ENCODE data around the gene SPSB1.
A peak's percentile ranks its signal among the peaks of the same experiment; 100 is the strongest.

Gene SPSB1

GRCh38 chr1:9402717-9403225 is 110.1 kb downstream of the SPSB1 start:
- H3K4me3 ChIP-seq (IDR thresholded peaks at IDR 0.05; ENCODE audit: insufficient read depth, low read depth, low read length), result no peak overlapping the region
- H3K27me3 ChIP-seq (ENCODE audit: insufficient read depth, low read depth), result no peaks in the 10 kb centered on the region
- no peak overlapping the region for H3K9ac ChIP-seq
- H3K27ac ChIP-seq, result no peak overlapping the region
- no peaks in the 10 kb centered on the region for H3K4me1 ChIP-seq (ENCODE audit: low read depth, poor library complexity, severe bottlenecking)
- no peaks in the 10 kb centered on the region for H4K20me1 ChIP-seq (ENCODE audit: insufficient read depth)
- TF ChIP-seq CTCF (conservative IDR thresholded peaks at IDR 0.05; ENCODE audit: low read depth, low read length), result no peak
- H2AFZ ChIP-seq (ENCODE audit: low read depth), result no peak overlapping the region
- H3K36me3 ChIP-seq (ENCODE audit: insufficient read depth), result no peaks in the 10 kb centered on the region
- H3K4me2 ChIP-seq, result no peak overlapping the region
- H3K79me2 ChIP-seq (ENCODE audit: insufficient read depth, low read depth), result no peaks in the 10 kb centered on the region

- no peak overlapping the region for H3K9ac ChIP-seq
- H3K27me3 ChIP-seq (ENCODE audit: insufficient read depth, low read depth), result no peaks in the 10 kb centered on the region
- no peaks in the 10 kb centered on the region for H3K4me1 ChIP-seq (ENCODE audit: low read depth, poor library complexity, severe bottlenecking)
- H4K20me1 ChIP-seq (ENCODE audit: insufficient read depth), result no peaks in the 10 kb centered on the region
- H2AFZ ChIP-seq (ENCODE audit: low read depth), result no peak overlapping the region
- H3K4me2 ChIP-seq, result no peak overlapping the region
- TF ChIP-seq CTCF (conservative IDR thresholded peaks at IDR 0.05; ENCODE audit: low read depth, low read length), result no peak
- H3K79me2 ChIP-seq (ENCODE audit: insufficient read depth, low read depth), result no peaks in the 10 kb centered on the region
- H3K4me3 ChIP-seq (IDR thresholded peaks at IDR 0.05; ENCODE audit: insufficient read depth, low read depth, low read length), result no peak overlapping the region
- H3K27ac ChIP-seq, result no peak overlapping the region
- no peaks in the 10 kb centered on the region for H3K36me3 ChIP-seq (ENCODE audit: insufficient read depth)
Measured at GRCh38 chr1:9404117-9404914, 111.6 kb downstream of the SPSB1 start.

- TF ChIP-seq CTCF (conservative IDR thresholded peaks at IDR 0.05; ENCODE audit: low read depth, low read length), result no peak
- Histone ChIP-seq H2AFZ (ENCODE audit: low read depth) (no peak overlapping the region), H3K79me2 (ENCODE audit: insufficient read depth, low read depth) (no peaks in the 10 kb centered on the region)
Measured at GRCh38 chr1:9406111-9406510, 113.4 kb downstream of the SPSB1 start.

GRCh38 chr1:9410737-9411297 is 118.1 kb downstream of the SPSB1 start:
- Histone ChIP-seq H3K9ac (no peak overlapping the region), H3K4me3 (IDR thresholded peaks at IDR 0.05; ENCODE audit: insufficient read depth, low read depth, low read length) (no peak overlapping the region), H3K79me2 (ENCODE audit: insufficient read depth, low read depth) (no peaks in the 10 kb centered on the region), H3K4me2 (peak overlapping the region; percentile 27), H3K27ac (peak overlapping the region; percentile 95), H2AFZ (ENCODE audit: low read depth) (no peak overlapping the region), H3K4me1 (ENCODE audit: low read depth, poor library complexity, severe bottlenecking) (peaks cover 60% of the 10 kb centered on the region), H3K36me3 (ENCODE audit: insufficient read depth) (no peaks in the 10 kb centered on the region), H3K27me3 (ENCODE audit: insufficient read depth, low read depth) (no peaks in the 10 kb centered on the region), H4K20me1 (ENCODE audit: insufficient read depth) (no peaks in the 10 kb centered on the region)
- no peak for TF ChIP-seq CTCF (conservative IDR thresholded peaks at IDR 0.05; ENCODE audit: low read depth, low read length)

More at GRCh38 chr1:9406111-9406510, 113.4 kb downstream of the SPSB1 start:
- H3K9ac ChIP-seq, result no peak overlapping the region
- H4K20me1 ChIP-seq (ENCODE audit: insufficient read depth), result no peaks in the 10 kb centered on the region
- H3K27me3 ChIP-seq (ENCODE audit: insufficient read depth, low read depth), result no peaks in the 10 kb centered on the region
- no peak overlapping the region for H3K27ac ChIP-seq
- peaks cover 15% of the 10 kb centered on the region for H3K4me1 ChIP-seq (ENCODE audit: low read depth, poor library complexity, severe bottlenecking)
- H3K4me3 ChIP-seq (IDR thresholded peaks at IDR 0.05; ENCODE audit: insufficient read depth, low read depth, low read length), result no peak overlapping the region
- no peak overlapping the region for H3K4me2 ChIP-seq
- no peaks in the 10 kb centered on the region for H3K36me3 ChIP-seq (ENCODE audit: insufficient read depth)

Data from KMS-11 (cell line).